ENCODE results near the gene TNFRSF4. TPM values are rescaled to one million over a fixed set of nuclear protein-coding genes. Genes with fewer than 3 reads are reported as not detected.

The TNFRSF4 gene
- total RNA-seq, 4 donors from 2014 or later: 0.50 to 2.1 (median 0.93) TPM

DNA sequence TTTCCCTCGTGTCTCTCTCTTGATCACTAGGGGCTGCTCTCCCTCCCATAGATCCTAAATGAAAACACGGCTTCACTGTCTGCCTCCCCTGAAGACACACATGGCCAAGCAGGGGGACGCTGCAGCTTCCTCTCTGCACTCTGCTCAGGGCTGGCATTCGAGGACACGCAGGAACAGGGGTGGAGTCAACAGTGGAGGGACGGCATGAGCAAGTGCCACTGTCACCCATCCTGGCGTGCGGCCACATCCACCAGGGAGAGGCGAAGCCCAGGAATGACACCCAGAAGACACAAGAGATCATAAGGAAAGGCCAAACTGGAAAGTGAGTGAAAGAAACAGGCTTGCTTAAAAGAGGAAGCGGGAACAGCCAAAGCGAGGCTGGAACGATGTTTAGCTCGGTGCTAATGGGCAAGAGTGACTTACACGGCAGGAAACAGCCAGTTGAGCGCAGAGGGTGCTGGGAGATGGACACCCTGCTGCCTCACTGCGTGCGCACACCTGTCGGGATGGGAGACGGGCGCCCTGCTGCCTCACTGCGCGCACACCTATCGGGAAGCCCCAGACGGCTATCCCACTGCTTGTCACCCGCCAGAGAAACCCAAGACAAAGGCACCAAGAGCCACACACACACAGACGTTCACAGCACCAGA, 46.1 kb upstream of the TNFRSF4 start:
- Histone ChIP-seq H3K4me3 (no peak overlapping the region), H3K36me3 (peaks cover 52 to 100% (median 89%) of the 10 kb centered on the region in 4 donors), H3K27ac (replicated peaks in 1 of 4) (no peak overlapping the region), H3K27me3 (no peaks in the 10 kb centered on the region), H3K4me1 (peaks cover 0 to 21% (median 7%) of the 10 kb centered on the region in 4 donors), H3K9me3 (no peaks in the 10 kb centered on the region)
- no peak for DNase-seq (ENCODE audit: extremely low spot score)
- intact Hi-C loops (cut with DNase I): no loop called here
- TF ChIP-seq EP300 (IDR thresholded peaks at IDR 0.05): no peak
- no peak for TF ChIP-seq POLR2A (IDR thresholded peaks at IDR 0.05; ENCODE audit: low read depth)
- TF ChIP-seq POLR2AphosphoS5 (IDR thresholded peaks at IDR 0.05): no peak
- no peak for TF ChIP-seq CTCF (IDR thresholded peaks at IDR 0.05)
- WGBS: 80% methylated on average over 26 of the region's 26 CpGs

DNA sequence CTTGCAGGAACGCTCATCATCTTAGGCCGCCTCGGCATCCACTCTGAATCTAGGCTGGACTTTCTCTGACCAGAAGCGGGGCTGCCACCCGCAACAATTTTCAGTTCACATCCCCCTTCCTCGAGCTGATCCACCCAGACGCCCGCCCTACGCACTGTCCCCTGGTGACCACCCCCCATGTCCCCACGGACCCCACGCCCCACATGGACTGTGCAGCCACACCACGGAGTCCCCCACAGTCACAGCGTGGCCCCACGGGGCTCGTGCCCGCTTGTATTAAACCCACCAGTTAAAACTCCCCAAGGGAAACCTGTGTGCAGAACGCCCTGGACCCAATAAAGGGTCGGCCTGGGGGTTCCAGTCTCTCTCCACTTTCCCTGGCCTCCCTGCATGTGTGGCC, 45.6 kb upstream of the TNFRSF4 start:
- intact Hi-C loops (cut with DNase I): no loop called here
- Histone ChIP-seq H3K36me3 (peaks cover 52 to 100% (median 89%) of the 10 kb centered on the region in 4 donors), H3K27ac (replicated peaks in 1 of 4) (no peak overlapping the region), H3K27me3 (no peaks in the 10 kb centered on the region), H3K9me3 (no peaks in the 10 kb centered on the region), H3K4me3 (no peak overlapping the region), H3K4me1 (peaks cover 0 to 16% (median 6%) of the 10 kb centered on the region in 4 donors)
- no peak for TF ChIP-seq POLR2A (IDR thresholded peaks at IDR 0.05; ENCODE audit: low read depth)
- TF ChIP-seq EP300 (IDR thresholded peaks at IDR 0.05): no peak
- no peak for TF ChIP-seq POLR2AphosphoS5 (IDR thresholded peaks at IDR 0.05)
- TF ChIP-seq CTCF (IDR thresholded peaks at IDR 0.05): no peak
- DNase-seq (ENCODE audit: extremely low spot score): no peak
- WGBS: 92% methylated on average over 17 of the region's 18 CpGs

DNA sequence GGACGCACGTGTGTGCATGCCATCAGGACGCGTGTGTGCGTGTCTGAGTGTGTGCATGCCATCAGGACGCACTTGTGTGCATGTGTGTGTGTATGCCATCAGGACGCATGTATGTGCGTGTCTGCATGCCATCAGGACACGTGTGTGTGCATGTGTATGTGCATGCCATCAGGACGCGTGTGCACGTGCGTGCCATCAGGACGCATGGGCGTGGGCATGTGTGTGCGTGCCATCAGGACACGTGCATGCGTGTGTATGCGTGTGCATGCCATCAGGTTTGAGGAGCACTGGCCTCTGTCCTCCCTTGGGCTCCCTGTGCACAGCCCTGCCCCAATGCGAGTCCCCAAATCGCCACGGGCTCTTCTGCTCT, 45.2 kb upstream of the TNFRSF4 start:
- intact Hi-C loops (cut with DNase I): no loop called here
- peaks cover 53 to 100% (median 89%) of the 10 kb centered on the region in 4 donors for H3K36me3 ChIP-seq
- H3K4me3 ChIP-seq: no peak overlapping the region
- H3K9me3 ChIP-seq: no peaks in the 10 kb centered on the region
- peaks cover 0 to 15% (median 6%) of the 10 kb centered on the region in 4 donors for H3K4me1 ChIP-seq
- TF ChIP-seq EP300 (IDR thresholded peaks at IDR 0.05) (no peak), CTCF (IDR thresholded peaks at IDR 0.05) (no peak), POLR2A (IDR thresholded peaks at IDR 0.05; ENCODE audit: low read depth) (no peak), POLR2AphosphoS5 (IDR thresholded peaks at IDR 0.05) (no peak)
- H3K27me3 ChIP-seq: no peaks in the 10 kb centered on the region
- WGBS: 90% methylated on average over 21 of the region's 22 CpGs
- DNase-seq (ENCODE audit: extremely low spot score): no peak
- no peak overlapping the region for H3K27ac ChIP-seq (replicated peaks in 1 of 4)

DNA sequence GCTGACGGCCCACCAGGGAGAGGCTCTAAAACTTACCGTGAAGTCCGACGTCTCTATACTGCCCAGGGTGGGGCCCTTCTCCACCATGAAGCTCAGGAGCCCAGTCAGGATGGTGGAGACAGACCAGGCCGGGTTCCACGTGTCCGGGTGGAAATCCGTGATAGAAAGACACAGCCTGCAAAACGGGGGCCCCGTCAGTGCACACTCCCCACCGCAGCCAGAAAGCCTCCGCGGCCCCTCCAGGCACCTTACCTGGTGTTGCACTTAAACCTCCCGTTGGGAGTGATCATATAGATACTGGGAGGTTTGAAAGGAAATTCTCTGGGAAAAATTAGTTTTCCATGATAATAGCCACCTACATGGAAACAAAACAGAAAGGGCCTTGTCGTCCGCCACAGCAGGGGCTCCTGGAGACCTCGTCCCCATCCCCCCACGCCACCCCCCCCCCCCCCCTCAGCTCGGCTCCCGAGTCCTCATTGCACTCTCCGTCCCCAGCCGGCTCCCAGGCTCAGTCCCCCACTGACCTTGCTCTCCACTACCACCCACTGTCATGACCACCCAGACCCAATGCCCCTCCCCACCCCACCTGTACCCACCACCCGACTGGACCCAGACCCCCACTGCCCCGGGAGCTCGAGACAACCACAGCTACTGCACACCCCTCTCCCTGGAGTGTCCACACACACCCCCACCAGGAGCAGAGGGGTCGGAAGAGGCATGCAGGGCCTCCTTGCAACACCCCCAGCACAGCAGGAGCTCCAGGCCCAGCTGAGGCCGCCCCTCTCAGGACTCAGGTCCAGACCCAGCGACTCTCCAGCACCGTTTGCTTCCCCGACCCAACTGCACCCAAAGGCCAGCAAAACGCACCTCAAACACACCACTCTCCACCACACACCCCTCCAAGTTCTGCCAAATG, 43.3 kb upstream of the TNFRSF4 start:
- intact Hi-C loops (cut with DNase I): no loop called here
- Histone ChIP-seq H3K4me1 (peaks cover 0 to 15% (median 6%) of the 10 kb centered on the region in 4 donors), H3K27ac (replicated peaks in 1 of 4) (no peak overlapping the region), H3K4me3 (no peak overlapping the region), H3K36me3 (peaks cover 41 to 100% (median 86%) of the 10 kb centered on the region in 4 donors), H3K9me3 (no peaks in the 10 kb centered on the region), H3K27me3 (no peaks in the 10 kb centered on the region)
- no peak for DNase-seq (ENCODE audit: extremely low spot score)
- WGBS: 89% methylated on average over 28 of the region's 31 CpGs
- no peak for TF ChIP-seq EP300 (IDR thresholded peaks at IDR 0.05)
- TF ChIP-seq POLR2A (IDR thresholded peaks at IDR 0.05; ENCODE audit: low read depth): no peak
- TF ChIP-seq CTCF (IDR thresholded peaks at IDR 0.05): no peak
- no peak for TF ChIP-seq POLR2AphosphoS5 (IDR thresholded peaks at IDR 0.05)

All from esophagus muscularis mucosa (tissue), 4 donors.